ENCODE data around the gene PML. TPM values are rescaled to one million over a fixed set of nuclear protein-coding genes. Genes with fewer than 3 reads are reported as not detected.

PML gene
- total and polyA plus RNA-seq, 2 of the 4 experiments (the other 2 are of a cell fraction) = 8.8 to 22.6 TPM

DNA sequence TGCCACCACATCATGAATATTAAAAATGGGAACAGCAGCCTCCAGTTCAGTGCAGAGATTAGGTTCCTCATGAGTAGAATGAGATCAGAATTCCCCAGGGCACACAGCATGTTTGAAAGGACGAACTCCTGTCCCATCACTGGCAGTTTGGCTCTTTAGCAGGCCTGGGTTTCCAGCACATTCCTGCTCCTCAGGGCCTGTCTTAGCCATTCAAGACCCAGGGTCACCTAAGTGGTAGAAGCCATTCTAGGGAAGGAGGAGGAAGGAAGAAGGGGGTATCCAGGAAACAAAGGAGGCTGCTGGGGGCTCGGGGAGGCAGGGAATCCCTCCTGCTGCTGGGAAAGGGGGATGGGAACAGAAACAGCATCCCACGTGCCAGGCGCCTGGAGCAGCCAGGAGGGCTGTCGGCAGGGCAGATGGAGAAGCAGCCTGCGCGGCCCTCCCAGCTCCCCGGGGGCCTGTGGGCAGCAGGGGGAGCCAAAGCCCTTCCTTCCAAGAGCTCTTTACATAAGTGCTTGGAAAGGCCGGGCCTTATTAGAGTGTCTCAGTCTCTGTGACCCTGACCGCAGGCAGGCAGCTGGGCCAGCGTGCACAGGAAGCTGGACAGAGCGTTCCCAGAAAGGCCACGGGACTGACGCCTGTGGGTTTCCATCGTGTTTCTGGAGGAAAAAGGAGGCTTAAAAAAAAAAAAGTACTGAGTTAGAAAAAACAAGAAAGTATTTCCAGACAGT lies 43.5 kb upstream of the PML start:
- intact Hi-C loops (cut with micrococcal nuclease) = loop anchor here (1.0 kb wide), 1 partner anchor 13 kb away; no protein-coding TSS in a partner anchor
- H3K36me3 ChIP-seq (ENCODE audit: control insufficient read depth, insufficient read depth, low read length) = peaks cover 55% of the 10 kb centered on the region
- 0% methylated on average over 8 of the region's 15 CpGs; no CpG with 5 or more reads in 1 of the 2 experiments for WGBS, 2 experiments (ENCODE audit: extremely low coverage in 2 of 2, insufficient read length in 1 of 2)

More for the DNA sequence above, 43.5 kb upstream of the PML start:
- H2AFZ ChIP-seq (replicated peaks; ENCODE audit: low read length, poor library complexity) = peak overlapping the region; percentile 65
- no peaks in the 10 kb centered on the region for H3K9me3 ChIP-seq (ENCODE audit: control insufficient read depth, insufficient read depth, low read length)
- H3K4ac ChIP-seq (ENCODE audit: low read depth, low read length) = peak overlapping the region; percentile 76
- TF ChIP-seq RFX5 (IDR thresholded peaks at IDR 0.05; ENCODE audit: low read depth, low read length) (peak; percentile 50; the same call in 1 of the 2 replicates), MAZ (IDR thresholded peaks at IDR 0.05; ENCODE audit: borderline replicate concordance, low read depth, low read length) (peak; percentile 83), SMC3 (IDR thresholded peaks at IDR 0.05; ENCODE audit: low read depth, low read length) (peak; percentile 83), BHLHE40 (IDR thresholded peaks at IDR 0.05; ENCODE audit: low read depth, low read length) (peak; percentile 81), MXI1 (IDR thresholded peaks at IDR 0.05; ENCODE audit: borderline replicate concordance, low read depth, low read length) (peak; percentile 78; the same call in 1 of the 2 replicates), FOS (IDR thresholded peaks at IDR 0.05; ENCODE audit: low read depth, low read length) (no peak), RCOR1 (IDR thresholded peaks at IDR 0.05; ENCODE audit: insufficient replicate concordance, low read length) (peak; percentile 67), RAD21 (IDR thresholded peaks at IDR 0.05; ENCODE audit: low read length) (peak; percentile 90), MAFK (IDR thresholded peaks at IDR 0.05; ENCODE audit: low read depth, low read length) (no peak), NFE2L2 (IDR thresholded peaks at IDR 0.05; ENCODE audit: low read depth, low read length) (no peak), CEBPB (IDR thresholded peaks at IDR 0.05; ENCODE audit: low read depth, low read length) (no peak)
- TF ChIP-seq, protein P1, sequence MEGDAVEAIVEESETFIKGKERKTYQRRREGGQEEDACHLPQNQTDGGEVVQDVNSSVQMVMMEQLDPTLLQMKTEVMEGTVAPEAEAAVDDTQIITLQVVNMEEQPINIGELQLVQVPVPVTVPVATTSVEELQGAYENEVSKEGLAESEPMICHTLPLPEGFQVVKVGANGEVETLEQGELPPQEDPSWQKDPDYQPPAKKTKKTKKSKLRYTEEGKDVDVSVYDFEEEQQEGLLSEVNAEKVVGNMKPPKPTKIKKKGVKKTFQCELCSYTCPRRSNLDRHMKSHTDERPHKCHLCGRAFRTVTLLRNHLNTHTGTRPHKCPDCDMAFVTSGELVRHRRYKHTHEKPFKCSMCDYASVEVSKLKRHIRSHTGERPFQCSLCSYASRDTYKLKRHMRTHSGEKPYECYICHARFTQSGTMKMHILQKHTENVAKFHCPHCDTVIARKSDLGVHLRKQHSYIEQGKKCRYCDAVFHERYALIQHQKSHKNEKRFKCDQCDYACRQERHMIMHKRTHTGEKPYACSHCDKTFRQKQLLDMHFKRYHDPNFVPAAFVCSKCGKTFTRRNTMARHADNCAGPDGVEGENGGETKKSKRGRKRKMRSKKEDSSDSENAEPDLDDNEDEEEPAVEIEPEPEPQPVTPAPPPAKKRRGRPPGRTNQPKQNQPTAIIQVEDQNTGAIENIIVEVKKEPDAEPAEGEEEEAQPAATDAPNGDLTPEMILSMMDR (conservative IDR thresholded peaks at IDR 0.05; ENCODE audit: low read depth, low read length) = peak; percentile 96
- TF ChIP-seq, protein P2, sequence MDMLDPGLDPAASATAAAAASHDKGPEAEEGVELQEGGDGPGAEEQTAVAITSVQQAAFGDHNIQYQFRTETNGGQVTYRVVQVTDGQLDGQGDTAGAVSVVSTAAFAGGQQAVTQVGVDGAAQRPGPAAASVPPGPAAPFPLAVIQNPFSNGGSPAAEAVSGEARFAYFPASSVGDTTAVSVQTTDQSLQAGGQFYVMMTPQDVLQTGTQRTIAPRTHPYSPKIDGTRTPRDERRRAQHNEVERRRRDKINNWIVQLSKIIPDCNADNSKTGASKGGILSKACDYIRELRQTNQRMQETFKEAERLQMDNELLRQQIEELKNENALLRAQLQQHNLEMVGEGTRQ (IDR thresholded peaks at IDR 0.05; ENCODE audit: low read depth, low read length) = peak; percentile 28; the same call in 1 of the 2 replicates
- peak overlapping the region; percentile 42 for H3K9ac ChIP-seq (ENCODE audit: low read depth, low read length)
- ChIA-PET CTCF (interaction anchor here (0.6 to 2.1 kb wide), 17 partner anchors 10 to 371 kb away, joined by 3 to 13 read pairs (median 3); no protein-coding TSS in a partner anchor), POLR2A (ENCODE audit: unreplicated experiment) (interaction anchor here (0.7 to 0.9 kb wide), 3 partner anchors 10 to 481 kb away, joined by 3 to 6 read pairs (median 5); no protein-coding TSS in a partner anchor)
- in situ Hi-C loops (cut with MboI; ENCODE audit: low sequenced_read_pairs) = no loop called here
- H4K91ac ChIP-seq (ENCODE audit: insufficient read depth, low read depth, low read length) = peak overlapping the region; percentile 46
- peak overlapping the region; percentile 85 for H2AK5ac ChIP-seq (ENCODE audit: low read depth, low read length)
- peak overlapping the region; percentile 68; the same call in 1 of the 3 replicates for H2BK15ac ChIP-seq (ENCODE audit: low read depth, low read length)
- peak overlapping the region; percentile 63; the same call in 1 of the 2 replicates for H3K23ac ChIP-seq (ENCODE audit: low read depth, low read length)
- H3K18ac ChIP-seq (ENCODE audit: low read depth, low read length) = peak overlapping the region; percentile 46
- H4K5ac ChIP-seq (ENCODE audit: low read depth, low read length) = peak overlapping the region; percentile 19; the same call in 1 of the 2 replicates
- peak overlapping the region; percentile 59 for H2AK9ac ChIP-seq (replicated peaks; ENCODE audit: low read depth, low read length, poor library complexity)
- no peak overlapping the region; the same call in 1 of the 2 replicates for H3K4me2 ChIP-seq (ENCODE audit: low read depth, low read length)
- BruUV-seq (replicated peaks) = no TSS peak
- DNase-seq (peak; percentile 97), ATAC-seq (ENCODE audit: low read depth) (peak; percentile 97)
- peak overlapping the region; percentile 57 for H2BK20ac ChIP-seq (ENCODE audit: low read depth, low read length)
- peak overlapping the region; percentile 50 for H2BK120ac ChIP-seq (ENCODE audit: low read depth, low read length)
- H3K4me3 ChIP-seq (ENCODE audit: insufficient read depth, low read depth, low read length) = no peak overlapping the region
- H4K8ac ChIP-seq (ENCODE audit: low read depth in 2 of 2, low read length in 2 of 2) = peak overlapping the region; percentile 60 to 88
- no peaks in the 10 kb centered on the region for H3K27me3 ChIP-seq (ENCODE audit: control insufficient read depth, insufficient read depth, low read length)
- peak overlapping the region; percentile 71 for H3K14ac ChIP-seq (replicated peaks; ENCODE audit: low read depth, low read length)
- peaks cover 13% of the 10 kb centered on the region for H3K4me1 ChIP-seq (ENCODE audit: control insufficient read depth, insufficient read depth, low read length)
- dilution Hi-C loops (cut with HindIII; ENCODE audit: low sequenced_read_pairs, unreplicated experiment) = no loop called here
- peak overlapping the region; percentile 70 for H2BK5ac ChIP-seq (ENCODE audit: low read depth, low read length, poor library complexity, severe bottlenecking)
- H4K20me1 ChIP-seq (ENCODE audit: insufficient read depth, low read length) = 0 out of 2 replicates have a peak, but pooled peaks cover 2% of the 10 kb centered on the region
- H3K27ac ChIP-seq (ENCODE audit: insufficient read depth, low read length) = peak overlapping the region; percentile 79
- H3K9me1 ChIP-seq (ENCODE audit: insufficient read depth, low read length) = peaks cover 4% of the 10 kb centered on the region; the same call in 1 of the 2 replicates
- H3K79me1 ChIP-seq (ENCODE audit: low read depth in 1 of 2, low read length in 2 of 2) = 0 out of 4 replicates have a peak, but pooled peaks cover 0 to 3% of the 10 kb centered on the region in 2 experiments
- H3K56ac ChIP-seq (ENCODE audit: extremely low read depth, insufficient read depth, low read length) = peak overlapping the region; percentile 5; the same call in 1 of the 2 replicates

Data from IMR-90 (cell line).